ENCODE results near the gene CHRNA5.
"Not testable (repeated sequence)": the region's sequence is repeated elsewhere in the genome, so short reads cannot be mapped to it uniquely, and the experiment has no call there.

CHRNA5 gene

DNA sequence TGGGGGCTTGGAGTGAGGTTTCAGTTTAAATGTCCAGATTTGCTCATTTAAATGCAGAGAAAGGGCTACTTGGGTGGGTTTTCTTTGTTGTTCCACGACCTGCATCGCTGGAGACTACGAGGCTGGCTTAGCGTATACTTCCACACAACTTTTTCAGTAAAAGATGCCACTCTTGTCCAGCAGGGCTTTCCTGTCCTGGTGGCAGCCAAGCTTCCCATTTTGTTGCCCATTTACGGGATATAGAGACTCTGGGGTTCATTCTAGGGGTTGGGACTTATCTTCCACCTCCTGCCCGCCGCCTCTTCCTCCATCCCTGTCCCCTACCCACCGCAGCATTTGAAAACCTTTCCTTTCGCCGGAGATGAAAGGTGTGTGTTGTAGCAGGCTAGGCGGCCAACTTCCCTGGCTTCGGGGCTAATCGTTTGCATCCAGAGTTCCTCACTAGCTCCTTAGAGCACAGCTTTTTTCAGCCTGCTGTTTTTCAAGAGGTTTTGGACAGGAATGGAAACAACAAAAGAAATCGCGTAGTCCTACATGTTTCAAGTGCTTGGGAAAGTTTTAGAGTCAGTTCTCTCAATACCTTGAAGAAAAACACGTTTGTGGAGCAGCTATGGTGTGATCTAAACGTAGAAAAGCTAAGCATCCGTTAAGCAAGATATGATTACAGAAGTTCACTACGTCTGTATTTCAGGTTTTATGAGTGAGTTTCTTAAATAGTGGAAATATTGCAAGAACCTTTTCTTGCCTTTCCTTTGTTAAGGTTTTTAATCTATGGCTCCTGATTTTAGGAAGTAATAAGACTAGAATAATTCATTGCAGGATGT, 843 bp downstream of the CHRNA5 start:
- DNase-seq = no peak

DNA sequence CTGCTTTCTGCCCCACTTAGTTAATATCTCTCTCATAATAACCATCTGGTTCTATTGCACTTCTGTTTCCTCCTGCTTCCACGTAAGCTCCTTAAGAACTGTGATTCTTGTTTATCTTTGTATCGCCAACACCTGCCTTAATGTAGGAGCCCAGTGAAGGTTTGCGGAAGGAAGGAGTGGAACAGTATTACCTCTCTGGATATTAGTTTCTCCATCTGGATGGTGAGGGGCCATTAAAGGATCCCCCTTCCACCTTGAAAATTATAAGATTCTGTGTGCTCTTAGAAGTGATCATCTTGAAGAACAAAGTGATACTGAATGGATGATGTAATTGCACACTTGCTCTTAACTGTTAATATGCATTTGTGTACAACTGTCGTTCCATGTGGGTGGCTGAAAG, 2.2 kb downstream of the CHRNA5 start:
- DNase-seq = no peak

DNA sequence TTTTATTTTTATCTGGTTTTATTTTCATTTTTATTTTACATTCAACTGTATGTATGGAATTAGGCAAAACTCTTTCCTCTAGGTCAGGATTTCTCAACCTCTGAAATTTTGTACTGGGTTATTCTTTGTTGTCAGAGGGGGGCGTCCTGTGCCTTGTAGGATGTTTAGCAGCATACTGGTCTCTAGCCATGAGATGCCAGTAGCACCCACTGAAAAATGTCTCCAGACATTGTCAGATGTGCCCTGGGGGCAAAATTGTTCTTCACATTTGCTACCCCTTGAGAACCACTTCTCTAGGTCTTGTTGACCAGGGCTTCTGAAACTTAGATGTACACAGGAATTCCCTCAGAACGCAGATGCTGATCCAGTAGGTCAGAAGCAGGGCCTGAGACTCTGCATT, 5.4 kb downstream of the CHRNA5 start:
- no peak for DNase-seq

DNA sequence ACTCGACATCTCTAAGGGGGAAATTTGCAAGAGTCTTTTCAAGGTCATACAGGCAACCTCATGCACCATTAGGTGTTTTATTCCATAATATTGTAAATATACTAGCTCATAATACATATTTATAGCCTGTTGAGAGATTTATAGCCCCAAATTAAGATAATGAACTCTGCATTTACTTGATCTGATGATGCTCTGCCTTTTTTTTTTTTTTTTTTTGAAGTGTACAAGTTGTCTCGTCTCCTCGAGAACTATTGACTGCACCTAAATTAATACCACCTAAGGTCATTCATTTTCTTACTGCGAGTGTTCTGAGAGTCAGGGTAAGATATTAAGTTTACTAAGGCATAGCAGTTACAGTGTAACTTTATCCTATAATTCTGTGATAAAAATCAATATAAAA, 6.1 kb downstream of the CHRNA5 start:
- DNase-seq = no peak

DNA sequence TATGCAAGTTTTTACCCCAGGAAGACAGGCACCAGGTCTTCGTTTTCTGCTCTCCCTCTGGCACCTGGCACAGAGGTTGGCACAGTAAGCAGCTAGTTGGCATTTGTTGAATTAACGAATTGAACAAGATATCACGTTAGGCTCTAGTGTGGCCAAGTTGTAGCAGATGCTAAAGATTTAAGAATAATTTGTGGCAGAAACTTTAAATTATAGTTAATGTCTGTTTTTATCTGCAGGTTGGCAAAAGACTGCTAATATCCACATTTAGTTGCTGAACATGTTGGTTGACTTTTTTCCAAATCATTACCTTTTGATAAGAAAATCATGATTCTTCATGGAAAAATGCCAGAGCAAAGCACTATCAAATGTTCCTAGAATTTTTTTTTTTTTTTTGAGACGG, 8.1 kb downstream of the CHRNA5 start:
- DNase-seq = no peak

DNA sequence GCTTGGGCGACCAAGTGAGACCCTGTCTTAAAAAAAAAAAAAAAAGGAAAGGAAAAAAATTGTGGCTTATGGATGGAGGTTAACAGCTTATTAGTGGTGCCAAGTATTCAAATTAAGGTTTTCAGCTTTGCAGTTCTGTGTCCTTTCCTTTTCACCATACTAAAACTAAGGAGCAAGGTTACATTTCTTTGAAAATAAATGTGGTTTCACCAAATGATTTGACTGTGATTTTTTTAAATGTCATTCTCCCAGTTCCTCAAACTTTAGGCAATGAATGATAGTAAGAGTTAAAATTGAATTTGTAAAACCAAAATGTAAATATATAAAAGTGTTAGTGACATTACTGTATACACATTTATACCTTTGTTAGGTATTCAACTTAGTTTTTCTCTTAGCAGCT, 9.6 kb downstream of the CHRNA5 start:
- no peak for DNase-seq

DNA sequence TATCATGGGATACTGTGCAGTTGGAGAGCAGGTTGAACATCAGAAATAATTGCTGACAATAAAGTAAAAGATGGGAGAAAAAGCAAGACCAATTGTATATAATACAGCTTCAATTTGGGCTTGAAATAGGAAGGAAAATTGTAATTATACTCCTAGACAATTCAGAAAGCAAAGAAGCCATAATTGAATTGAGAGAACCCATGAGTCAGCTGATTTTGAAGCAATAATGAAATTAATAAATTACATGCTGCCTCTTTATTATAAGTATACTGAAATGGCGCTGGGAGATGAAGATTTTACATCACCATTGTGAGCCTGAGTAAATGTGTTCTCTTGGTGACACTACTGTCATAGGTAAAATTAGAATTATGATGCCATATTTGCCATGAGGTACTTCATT, 32.3 kb downstream of the CHRNA5 start:
- no peak for DNase-seq

DNA sequence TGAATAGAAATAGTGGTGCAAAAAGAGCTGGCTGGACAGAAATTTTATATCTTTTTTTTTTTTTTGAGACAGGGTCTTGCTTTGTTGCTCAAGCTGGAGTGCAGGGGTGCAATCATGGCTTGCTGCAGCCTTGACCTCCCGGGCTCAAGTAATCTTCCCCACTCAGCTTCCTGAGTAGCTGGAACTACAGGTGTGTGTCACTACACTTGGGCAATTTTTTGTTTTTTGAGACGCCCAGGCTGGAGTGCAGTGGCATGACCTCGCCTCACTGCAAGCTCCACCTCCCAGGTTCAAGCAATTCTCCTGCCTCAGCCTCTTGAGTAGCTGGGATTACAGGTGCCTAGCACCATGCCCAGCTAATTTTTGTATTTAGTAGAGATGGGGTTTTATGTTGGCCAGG, 33.0 kb downstream of the CHRNA5 start:
- no peak for DNase-seq

DNA sequence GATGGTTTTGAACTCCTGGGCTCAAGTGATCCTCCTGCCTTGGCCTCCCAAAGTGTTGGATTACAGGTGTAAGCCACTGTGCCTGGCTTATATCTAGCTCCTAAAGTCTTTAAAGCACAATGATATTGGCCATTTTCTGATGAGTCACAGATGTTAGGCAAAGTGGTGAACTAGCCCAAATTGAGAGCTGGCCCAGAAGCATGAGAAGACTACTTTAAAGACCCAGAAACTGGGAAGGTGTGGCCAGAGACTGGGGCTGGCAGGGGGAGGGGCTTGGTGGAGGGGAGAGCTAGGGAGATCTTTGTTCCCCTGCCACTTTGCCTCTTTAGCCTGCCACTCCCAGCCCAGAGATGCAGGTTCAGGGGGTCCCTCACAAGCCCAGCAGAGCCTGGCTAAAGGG, 33.9 kb downstream of the CHRNA5 start:
- no peak for DNase-seq

DNA sequence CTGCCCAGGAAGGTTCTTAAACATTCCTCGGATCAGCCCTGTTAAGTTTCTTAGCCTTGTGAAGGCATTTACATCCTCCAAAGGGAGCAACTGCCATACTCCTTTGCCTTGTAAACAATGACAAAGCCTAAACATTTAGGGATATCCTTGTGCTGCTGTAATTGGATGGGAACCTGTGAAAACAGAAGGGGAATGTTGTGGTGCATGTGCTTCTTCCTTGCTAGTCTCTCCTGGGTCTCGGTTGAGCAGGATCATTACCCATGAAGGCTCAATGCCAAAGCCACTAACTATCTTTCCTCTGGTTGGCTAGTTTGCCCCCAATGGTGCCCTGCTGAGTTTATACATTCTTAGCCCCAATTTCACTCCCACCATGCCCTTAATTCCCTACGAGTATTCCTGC, 38.1 kb downstream of the CHRNA5 start:
- no peak for DNase-seq

DNA sequence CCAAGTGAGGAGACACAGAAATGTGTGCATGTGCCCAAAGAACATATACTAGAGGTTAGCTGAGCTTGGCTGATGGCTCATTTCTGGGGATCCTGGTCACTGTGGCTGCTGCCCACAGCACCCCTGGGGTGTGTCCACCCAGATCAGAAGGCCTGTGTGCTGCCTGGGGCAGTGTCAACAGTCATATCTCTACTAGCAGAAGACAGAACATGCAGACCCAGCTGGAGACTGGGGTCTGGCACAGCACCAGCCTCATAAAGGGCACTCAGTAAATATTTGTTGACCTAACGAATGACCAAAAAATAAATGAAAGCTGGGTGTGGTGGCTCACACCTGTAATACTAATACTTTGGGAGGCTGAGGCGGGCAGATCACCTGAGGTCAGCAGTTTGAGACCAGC, 39.1 kb downstream of the CHRNA5 start:
- no peak for DNase-seq

DNA sequence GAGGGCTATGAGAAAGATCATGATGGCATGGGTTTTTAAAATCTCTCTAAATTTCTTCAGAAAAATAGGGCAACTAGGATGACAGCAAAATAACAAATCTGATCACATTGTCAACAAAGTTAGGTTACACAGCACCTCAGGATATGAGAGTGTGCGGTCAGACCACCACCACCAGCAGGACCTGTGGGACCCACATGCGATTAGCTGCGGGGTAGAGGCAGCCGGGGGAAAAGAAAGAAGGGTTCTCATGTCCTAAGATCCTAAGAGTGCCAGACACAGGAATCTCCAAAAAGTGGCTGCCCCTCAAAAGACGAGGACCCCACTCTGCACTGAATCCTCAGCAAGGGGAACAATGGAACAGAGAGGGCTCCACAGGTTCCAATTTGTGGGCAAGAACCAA, 39.9 kb downstream of the CHRNA5 start:
- DNase-seq = no peak

DNA sequence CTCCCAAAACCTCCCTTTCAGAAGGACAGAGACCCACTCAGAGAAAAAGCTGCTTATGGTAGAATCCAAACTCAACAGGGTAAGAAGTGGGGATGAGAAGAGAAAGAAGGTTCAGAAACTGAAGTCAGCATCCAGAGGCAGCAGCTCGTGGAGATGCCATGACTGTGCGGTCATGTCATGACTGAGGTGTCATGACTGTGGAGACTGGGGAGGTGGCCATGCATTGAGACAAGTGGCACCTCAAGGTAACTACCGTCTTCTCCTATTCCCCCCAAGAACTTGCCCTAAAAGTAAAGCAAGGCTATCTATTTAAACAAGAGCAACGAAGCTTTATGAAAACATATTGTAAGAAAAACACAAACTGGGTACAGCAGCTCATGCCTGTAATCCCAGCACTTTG, 40.4 kb downstream of the CHRNA5 start:
- DNase-seq = no peak

DNA sequence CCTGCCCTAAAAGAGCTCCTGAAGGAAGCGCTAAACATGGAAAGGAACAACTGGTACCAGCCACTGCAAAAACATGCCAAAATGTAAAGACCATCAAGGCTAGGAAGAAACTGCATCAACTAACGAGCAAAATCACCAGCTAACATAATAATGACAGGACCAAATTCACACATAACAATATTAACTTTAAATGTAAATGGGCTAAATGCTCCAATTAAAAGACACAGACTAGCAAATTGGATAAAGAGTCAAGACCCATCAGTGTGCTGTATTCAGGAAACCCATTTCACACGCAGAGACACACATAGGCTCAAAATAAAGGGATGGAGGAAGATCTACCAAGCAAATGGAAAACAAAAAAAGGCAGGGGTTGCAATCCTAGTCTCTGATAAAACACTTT, 44.2 kb downstream of the CHRNA5 start:
- DNase-seq = not testable (repeated sequence)

DNA sequence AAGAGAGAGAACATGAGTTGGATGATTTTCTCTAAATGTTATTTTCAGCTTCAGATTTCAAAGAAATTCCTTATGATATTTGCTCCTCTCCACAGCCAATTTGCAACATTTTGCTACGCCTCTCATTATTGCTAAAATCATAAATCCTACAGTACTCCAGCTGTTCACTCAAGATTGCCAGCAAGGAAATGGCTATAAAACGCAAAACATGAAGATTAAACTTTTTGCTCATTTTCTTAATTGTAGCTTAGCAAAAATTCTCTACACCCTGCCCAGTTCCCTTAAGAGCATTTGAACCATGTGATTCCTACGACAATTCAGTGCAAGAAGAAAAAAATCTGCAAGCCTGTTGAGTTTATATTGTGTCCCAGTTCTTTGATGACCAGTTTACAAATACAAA, 48.7 kb downstream of the CHRNA5 start:
- DNase-seq = no peak

DNA sequence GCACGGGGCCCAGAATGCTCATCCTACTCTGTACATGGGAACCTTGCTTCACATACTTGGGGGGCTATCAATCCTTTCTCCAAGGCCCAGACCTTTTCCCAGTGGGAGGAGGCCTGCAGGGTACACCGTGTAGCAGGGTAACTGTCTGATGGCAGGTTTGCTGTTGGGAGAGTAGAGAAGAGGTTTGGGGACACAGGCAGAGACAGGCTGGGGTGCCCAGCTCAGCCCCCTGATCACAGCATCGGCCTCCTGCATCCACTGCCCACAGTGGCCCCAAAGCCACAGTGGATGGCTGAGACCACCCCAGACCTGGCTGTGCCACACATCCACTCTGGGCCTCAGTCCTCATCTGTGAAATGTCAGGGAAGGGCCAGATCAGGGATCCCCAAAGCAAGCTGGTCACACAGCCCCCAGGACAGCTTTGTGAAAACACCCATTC, 49.9 kb downstream of the CHRNA5 start:
- DNase-seq = no peak

DNA sequence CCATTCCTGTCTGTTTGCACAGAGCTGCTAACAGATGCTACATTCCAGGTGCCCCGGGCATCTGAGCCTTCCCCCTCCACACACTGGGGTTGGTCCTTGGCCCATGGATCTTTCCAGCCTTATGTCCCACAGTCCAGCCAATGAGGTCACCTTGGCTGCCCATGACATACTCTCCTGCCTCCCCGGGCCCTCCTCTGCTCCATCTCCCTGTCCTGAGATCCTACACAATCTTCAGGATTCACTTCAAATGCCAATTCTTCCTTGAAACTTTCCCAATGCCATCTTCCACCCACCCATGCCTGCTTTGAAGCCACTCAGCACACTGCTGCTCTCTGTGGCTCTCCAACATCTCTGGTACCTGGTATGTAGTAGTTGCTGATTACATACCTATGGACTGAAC, 51.2 kb downstream of the CHRNA5 start:
- no peak for DNase-seq

DNA sequence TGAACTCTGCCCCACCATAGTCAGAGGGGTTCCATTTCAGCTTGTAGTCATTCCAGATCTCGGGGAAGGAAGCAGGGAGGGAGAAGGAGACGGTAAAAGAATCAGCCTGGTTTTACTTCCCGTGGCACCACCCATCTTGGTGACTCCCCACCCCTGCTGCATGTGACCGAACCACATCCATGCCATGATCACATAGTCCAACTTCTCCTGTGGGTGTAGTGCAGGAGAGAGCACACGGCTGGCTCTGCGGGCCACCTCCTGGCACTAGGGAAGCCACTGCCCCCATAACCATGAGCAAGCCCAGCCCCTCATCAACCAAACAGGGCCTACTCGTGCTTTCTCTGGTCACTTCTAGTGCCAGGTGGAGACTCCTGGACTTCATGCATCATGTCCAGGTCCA, 51.8 kb downstream of the CHRNA5 start:
- no peak for DNase-seq

DNA sequence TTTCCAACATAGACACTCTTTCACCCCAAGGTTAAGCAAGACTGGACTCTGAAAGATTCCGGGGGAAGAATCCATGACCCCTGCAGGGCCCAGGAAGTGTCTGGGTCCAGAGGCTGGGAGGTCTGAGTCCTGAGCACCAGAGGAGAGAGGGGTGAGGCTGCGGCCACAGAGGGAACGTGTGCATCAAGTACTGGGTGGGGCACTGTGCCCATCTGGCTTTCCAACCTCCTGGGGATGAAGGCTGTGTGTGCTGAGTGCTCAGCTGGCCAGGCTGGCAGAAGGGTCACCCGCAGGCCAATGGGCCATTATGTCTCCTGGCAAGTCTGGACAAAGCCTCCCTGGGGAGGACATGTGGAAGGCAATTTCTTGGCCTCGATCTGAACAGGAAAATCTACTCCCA, 52.2 kb downstream of the CHRNA5 start:
- DNase-seq = no peak

DNA sequence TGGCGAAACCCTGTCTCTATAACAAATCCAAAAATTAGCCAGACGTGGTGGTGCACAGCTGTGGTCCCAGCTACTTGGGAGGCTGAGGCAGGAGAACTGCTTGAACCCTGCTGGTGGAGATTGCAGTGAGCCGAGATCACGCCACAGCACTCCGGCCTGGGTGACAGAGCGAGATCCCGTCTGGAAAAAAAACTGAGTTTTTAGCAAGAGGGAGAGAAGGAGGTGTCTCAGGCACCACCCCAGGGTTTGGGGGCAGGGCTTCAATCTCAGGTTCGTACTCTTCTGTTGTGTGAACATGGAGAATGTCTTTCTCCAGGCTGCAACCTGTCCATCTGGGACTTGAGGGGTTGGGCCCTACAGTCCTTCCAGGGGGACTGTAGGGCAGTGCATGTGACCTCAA, 52.7 kb downstream of the CHRNA5 start:
- DNase-seq = no peak

DNA sequence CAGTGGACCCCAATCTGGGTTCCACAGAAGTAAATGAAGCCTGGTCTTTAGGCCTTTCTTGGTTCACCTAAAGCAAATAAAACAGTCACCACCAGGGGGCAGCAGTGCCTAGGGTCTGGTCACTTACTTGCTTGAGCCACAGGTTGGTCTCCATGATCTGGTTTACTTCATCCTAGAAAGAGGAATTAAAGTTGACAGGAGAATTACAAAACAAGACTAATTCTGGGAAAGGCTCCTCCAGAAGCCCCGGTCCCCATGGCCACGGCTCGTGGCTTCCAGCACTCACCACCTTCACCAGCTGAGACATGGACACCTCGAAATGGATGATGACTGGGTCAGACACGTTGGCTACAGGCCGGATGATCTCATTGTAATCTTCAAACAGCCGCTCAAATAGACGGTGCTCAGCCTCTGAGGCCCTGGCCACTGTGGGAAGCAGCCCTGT, 53.2 kb downstream of the CHRNA5 start:
- peak; percentile 63 for DNase-seq

DNA sequence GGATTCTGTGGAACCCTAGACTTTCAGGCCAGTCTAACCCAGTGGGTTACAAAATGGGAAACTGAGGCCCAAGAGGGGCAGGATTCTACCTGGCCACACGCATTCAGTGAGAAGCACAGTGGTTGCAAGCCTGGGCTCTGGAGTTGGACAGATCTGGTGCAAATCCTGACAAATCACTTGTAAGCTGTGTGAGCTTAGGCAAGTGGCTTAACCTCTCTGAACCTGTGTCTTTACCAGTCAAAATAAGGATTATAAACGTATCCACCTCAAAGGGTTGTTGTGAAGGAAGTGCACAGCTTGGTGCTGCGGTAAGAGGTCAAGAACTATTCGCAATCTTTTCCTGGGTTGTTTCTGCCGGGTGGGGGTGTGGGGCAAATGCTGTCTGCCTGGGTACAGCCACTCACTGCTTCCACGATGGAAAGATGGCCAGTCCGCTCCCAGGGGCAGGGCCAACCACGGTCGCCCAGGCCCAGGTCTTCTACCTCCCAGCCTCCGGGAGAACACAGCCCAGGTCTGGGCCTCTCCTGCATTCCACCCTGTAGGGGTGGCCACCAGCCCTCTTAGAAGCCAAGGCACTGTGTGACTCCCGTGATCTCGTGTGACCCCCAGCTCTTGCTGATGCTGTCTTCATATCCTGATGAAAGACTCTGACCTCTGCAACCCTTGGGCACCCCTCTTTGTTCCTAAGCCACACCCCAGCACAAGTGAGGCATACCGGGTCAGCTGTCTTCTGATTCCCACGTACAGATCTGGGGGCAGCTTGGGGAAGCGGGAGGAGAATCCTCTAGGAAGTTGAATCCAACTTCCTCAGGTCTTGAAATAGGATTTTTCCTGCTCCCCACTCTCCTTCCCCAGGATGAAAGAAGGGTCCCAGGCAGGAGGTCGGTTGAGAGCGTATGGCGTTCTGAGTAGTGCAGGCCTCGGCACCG, 54.0 kb downstream of the CHRNA5 start:
- no peak for DNase-seq

DNA sequence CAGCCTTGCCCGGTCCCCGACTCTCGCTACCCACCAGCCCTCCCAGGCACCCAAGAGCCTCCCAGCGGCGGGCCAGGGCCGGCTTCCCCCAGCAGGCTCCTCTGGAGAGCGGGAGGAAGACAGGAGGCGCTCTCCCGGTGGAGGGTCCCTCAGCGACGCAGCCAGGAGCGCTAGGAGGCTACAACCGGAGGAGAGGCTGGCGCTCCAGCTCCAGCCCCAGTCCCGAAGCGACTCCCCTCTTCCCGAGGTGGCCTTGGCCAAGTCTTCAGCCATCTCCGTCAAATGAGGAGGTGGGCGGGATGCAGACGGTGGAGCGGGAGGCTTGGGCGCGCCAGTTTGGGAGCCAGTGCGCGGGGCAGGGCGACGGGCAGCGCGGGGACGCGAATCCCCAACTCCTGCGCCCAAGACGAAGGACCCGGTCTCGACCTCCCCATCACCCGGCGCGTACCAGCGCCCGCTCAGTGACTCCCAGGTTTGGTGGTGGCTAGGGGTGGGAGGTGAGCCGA, 54.8 kb downstream of the CHRNA5 start:
- no peak for DNase-seq
